Esophagus muscularis mucosa (tissue), 4 donors: ENCODE results near the gene KIF3A.

Experiments
- EP300 ChIP-seq: sonication (generic); formaldehyde crosslinking; IDR thresholded peaks from one replicate; pipeline ENCODE4 v1.6.1; 2017; ENCODE audit warnings: antibody characterized with exemption
- POLR2A ChIP-seq: fragments of 450-650 bp; IDR thresholded peaks from one replicate; pipeline ENCODE4 v1.6.1; 2017; ENCODE audit warnings: antibody characterized with exemption, moderate library complexity, mild to moderate bottlenecking, low read depth
- POLR2AphosphoS5 ChIP-seq, 2 donors: sonication (generic); formaldehyde crosslinking; IDR thresholded peaks; one replicate each; pipeline ENCODE4 v1.6.1; 2017; ENCODE audit warnings: antibody characterized with exemption in 2 of 2
- TF ChIP-seq, protein P1 (sequence below), 3 experiments: fragments of 200-600 bp in 2 of 3; fragments of 450-650 bp in 1 of 3; sonication (generic) in 2 of 3; IDR thresholded peaks; one replicate each; pipeline ENCODE4 v1.5.1; 2017 to 2019; ENCODE audit warnings: antibody characterized with exemption in 3 of 3, mild to moderate bottlenecking in 2 of 3, moderate library complexity in 1 of 3

DNA sequence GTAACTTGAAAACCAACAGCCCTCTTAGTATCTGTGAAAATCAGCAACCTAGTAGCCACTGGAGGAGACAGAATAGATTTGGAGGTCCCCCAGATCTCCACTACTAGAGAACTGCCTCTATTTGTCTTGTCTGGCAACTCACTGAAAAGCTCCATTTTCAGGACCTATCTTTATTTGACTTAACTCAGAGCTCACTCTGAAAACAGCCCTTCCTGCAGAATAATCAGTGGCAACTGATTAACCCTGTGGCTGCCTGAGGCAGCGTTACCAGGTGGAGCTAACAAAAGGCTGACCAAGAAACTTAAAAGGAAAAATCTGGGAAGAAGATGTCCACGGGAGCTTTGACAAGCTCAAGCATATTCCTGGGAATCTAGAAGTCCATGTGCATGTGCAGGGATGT, 89.9 kb downstream of the KIF3A start:
- TF ChIP-seq, protein P1, sequence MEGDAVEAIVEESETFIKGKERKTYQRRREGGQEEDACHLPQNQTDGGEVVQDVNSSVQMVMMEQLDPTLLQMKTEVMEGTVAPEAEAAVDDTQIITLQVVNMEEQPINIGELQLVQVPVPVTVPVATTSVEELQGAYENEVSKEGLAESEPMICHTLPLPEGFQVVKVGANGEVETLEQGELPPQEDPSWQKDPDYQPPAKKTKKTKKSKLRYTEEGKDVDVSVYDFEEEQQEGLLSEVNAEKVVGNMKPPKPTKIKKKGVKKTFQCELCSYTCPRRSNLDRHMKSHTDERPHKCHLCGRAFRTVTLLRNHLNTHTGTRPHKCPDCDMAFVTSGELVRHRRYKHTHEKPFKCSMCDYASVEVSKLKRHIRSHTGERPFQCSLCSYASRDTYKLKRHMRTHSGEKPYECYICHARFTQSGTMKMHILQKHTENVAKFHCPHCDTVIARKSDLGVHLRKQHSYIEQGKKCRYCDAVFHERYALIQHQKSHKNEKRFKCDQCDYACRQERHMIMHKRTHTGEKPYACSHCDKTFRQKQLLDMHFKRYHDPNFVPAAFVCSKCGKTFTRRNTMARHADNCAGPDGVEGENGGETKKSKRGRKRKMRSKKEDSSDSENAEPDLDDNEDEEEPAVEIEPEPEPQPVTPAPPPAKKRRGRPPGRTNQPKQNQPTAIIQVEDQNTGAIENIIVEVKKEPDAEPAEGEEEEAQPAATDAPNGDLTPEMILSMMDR (IDR thresholded peaks at IDR 0.05), result no peak
- TF ChIP-seq EP300 (no peak), POLR2AphosphoS5 (IDR thresholded peaks at IDR 0.05) (no peak), POLR2A (no peak)
